Cardiac muscle cell (in vitro differentiated cells and primary cell): ENCODE measurements around the gene GAN. TPM values are rescaled to one million over a fixed set of nuclear protein-coding genes. Genes with fewer than 3 reads are reported as not detected.

Experiments
- DNase-seq, 2 donors: peaks; one replicate each; pipeline versions ENCODE4 v3.0.0 to v3.0.0-alpha.2; 2010 to 2017; ENCODE audit warnings: low read depth in 1 of 2, low spot score in 1 of 2
- H3K27ac ChIP-seq: fragments of 200-600 bp; sonication (generic); 2 replicates; pipeline ENCODE4 v1.5.1; 2016
- H3K27me3 ChIP-seq: fragments of 200-600 bp; sonication (generic); 2 replicates; pipeline ENCODE4 v1.6.0; 2016; ENCODE audit warnings: control low read depth
- H3K36me3 ChIP-seq: fragments of 200-600 bp; sonication (generic); 2 replicates; pipeline ENCODE4 v1.5.1; 2016; ENCODE audit warnings: control low read depth
- H3K4me1 ChIP-seq: fragments of 200-600 bp; sonication (generic); 2 replicates; pipeline ENCODE4 v1.8.1; 2017; ENCODE audit warnings: low read depth, mild to moderate bottlenecking, mixed run types
- H3K4me3 ChIP-seq: fragments of 200-600 bp; sonication (generic); 2 replicates; pipeline ENCODE4 v1.5.1; 2016; ENCODE audit warnings: mild to moderate bottlenecking
- H3K9me3 ChIP-seq: fragments of 200-600 bp; sonication (generic); 2 replicates; pipeline ENCODE4 v1.5.1; 2017; ENCODE audit warnings: low read depth, mild to moderate bottlenecking, control low read depth
- polyA plus RNA-seq: library from polyadenylated mRNA; unstranded; fragments of >200 nt; fragmentation: Nextera tagmentation; extraction: Ambion mirVana; gene quantifications from 2 replicates; pipeline ENCODE4 v1.2.1, GENCODE V29; 2016
- total RNA-seq: library from RNA; depleted of rRNA; stranded (reverse); fragments of >200 nt; gene quantifications from 2 replicates; pipeline ENCODE4 v1.2.3, GENCODE V29; 2016
- TF ChIP-seq, protein P1 (sequence below): IDR thresholded peaks from 2 replicates; pipeline ENCODE4 v1.5.1; 2012; ENCODE audit warnings: low read depth, mild to moderate bottlenecking, low read length

GAN gene
- total and polyA plus RNA-seq, 2 experiments from 2014 or later: 2.7 to 30.8 TPM

DNA sequence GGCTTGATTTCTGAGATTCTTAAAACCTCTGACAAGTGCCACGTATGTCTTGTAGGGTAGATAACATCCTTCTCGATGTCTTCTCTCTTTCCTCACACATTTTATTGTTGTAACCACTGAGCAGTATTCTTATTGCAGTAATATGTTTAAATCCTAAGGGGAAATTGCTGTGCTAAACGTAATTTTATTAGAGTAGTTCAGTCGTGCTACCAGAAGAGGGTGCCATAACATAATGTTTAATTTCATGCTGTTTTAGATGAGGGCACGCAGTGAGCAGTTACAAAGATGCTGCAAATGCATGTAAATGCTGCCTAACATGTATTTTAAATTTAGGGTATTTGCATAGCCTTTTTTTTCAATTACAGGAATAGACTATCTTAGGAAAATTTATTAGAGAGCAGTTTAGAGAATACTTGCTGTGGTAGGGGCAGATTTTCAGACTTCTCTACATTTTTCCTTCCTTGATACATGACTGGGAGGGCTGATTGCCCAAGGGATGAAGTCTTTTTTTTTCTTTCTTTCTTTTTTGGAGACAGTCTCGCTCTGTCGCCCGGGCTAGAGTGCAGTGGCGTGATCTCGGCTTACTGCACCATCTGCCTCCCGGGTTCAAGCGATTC is 51.7 kb downstream of the GAN start:
- Histone ChIP-seq H3K4me3 (no peak overlapping the region), H3K36me3 (peaks cover 50% of the 10 kb centered on the region), H3K27me3 (no peaks in the 10 kb centered on the region), H3K27ac (no peak overlapping the region), H3K4me1 (no peaks in the 10 kb centered on the region), H3K9me3 (no peaks in the 10 kb centered on the region)
- peak; percentile 57 to 70 for DNase-seq
- TF ChIP-seq, protein P1, sequence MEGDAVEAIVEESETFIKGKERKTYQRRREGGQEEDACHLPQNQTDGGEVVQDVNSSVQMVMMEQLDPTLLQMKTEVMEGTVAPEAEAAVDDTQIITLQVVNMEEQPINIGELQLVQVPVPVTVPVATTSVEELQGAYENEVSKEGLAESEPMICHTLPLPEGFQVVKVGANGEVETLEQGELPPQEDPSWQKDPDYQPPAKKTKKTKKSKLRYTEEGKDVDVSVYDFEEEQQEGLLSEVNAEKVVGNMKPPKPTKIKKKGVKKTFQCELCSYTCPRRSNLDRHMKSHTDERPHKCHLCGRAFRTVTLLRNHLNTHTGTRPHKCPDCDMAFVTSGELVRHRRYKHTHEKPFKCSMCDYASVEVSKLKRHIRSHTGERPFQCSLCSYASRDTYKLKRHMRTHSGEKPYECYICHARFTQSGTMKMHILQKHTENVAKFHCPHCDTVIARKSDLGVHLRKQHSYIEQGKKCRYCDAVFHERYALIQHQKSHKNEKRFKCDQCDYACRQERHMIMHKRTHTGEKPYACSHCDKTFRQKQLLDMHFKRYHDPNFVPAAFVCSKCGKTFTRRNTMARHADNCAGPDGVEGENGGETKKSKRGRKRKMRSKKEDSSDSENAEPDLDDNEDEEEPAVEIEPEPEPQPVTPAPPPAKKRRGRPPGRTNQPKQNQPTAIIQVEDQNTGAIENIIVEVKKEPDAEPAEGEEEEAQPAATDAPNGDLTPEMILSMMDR: peak; percentile 53

DNA sequence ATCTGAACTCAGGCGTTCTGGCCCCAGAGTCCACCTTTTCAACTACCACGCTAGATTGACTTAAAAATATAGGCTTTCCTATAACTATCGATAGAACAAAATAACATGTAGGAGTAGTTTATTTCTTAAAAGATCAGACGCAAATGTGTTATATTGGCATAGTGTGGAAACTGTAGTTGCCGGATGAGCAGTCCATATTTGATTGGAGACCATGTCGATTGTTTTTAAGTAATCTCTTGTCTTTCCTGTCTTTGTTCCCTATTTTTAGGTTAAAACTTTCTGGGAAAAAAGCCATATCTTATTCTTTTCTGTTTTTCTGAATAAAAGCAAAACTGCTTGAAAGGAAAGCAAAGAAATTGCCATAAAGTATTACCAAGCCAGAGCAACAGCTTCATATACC is 53.1 kb downstream of the GAN start:
- no peaks in the 10 kb centered on the region for H3K4me1 ChIP-seq
- H3K4me3 ChIP-seq: no peak overlapping the region
- peaks cover 58% of the 10 kb centered on the region for H3K36me3 ChIP-seq
- no peak overlapping the region for H3K27ac ChIP-seq
- no peaks in the 10 kb centered on the region for H3K9me3 ChIP-seq
- TF ChIP-seq, protein P1: no peak
- peak in 1 of 2 donors; percentile 3 for DNase-seq
- no peaks in the 10 kb centered on the region for H3K27me3 ChIP-seq

DNA sequence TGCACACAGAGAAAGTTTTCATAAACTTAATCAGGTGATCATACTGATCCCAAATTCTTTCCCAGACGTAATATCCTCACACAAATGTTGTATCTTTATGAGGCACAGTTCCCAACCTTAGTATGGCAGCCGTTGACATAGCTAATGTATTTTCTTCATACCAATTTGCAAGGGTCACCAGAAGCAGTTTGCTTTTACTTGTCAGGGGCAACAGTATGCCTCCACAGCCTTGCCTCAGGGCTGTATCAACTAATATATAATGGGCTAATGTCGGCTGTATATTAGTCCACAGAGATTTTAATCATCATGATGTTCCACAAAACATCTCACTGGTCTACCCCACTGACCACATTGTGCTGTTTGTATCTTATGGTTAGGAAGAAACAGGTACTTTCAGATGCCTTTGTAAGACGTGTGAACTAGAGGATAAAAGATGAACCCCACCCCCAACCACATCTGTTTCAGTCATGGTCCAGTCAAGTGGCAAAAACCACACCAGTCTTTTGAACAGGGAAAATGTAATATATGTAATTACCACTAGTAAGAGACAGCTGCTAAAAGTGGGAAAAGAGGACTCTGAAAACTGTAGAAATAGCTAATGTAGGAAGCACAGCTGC is 55.2 kb downstream of the GAN start:
- no peak overlapping the region for H3K4me3 ChIP-seq
- no peaks in the 10 kb centered on the region for H3K9me3 ChIP-seq
- no peaks in the 10 kb centered on the region for H3K4me1 ChIP-seq
- no peak for DNase-seq
- H3K36me3 ChIP-seq: peaks cover 44% of the 10 kb centered on the region
- TF ChIP-seq, protein P1: no peak
- H3K27ac ChIP-seq: no peak overlapping the region
- H3K27me3 ChIP-seq: no peaks in the 10 kb centered on the region

DNA sequence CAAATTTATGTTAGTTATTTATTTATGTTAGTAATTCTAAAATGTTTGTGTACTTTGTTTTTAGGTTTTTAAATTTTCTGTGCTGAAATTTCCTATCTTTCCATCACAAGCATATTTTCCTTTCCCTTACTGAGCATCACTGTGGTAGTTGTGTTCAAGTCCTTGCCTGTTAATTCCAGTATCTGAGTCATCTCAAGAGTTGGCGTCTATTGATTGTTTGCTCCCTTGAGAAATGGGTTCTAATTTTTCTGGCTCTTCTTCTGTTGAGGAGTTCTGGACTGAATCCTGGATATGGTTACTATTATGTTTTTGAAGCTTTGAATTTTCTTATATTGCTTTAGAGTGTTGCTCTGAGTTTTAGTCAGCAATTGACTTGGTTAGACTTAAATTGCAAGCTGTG is 56.3 kb downstream of the GAN start:
- H3K27me3 ChIP-seq: no peaks in the 10 kb centered on the region
- H3K36me3 ChIP-seq: peaks cover 39% of the 10 kb centered on the region

DNA sequence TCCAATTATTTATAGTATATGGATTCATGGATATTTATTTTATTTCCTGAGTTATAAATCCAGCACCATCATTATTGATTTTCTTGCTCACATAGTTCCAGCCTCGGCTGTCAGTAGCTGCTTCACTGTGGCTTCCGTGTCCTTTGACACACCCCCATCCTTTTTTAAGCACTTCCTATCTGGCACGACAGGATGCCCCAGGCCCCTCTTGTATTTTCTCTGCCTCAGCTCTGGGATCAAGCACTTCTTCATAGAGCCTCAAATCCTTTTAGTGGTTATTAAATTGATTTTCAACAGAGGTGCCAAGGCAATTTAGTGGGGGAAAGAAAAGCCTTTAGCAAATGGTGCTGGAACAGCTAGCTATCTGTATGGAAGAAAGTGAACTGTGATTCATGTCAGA is 59.8 kb downstream of the GAN start:
- Histone ChIP-seq H3K36me3 (peaks cover 36% of the 10 kb centered on the region), H3K4me3 (no peak overlapping the region), H3K27me3 (no peaks in the 10 kb centered on the region), H3K27ac (no peak overlapping the region), H3K9me3 (no peaks in the 10 kb centered on the region), H3K4me1 (no peaks in the 10 kb centered on the region)
- DNase-seq: no peak
- TF ChIP-seq, protein P1: no peak

More for the DNA sequence above, 56.3 kb downstream of the GAN start:
- Histone ChIP-seq H3K27ac (no peak overlapping the region), H3K4me1 (no peaks in the 10 kb centered on the region), H3K9me3 (no peaks in the 10 kb centered on the region), H3K4me3 (no peak overlapping the region)
- no peak for DNase-seq
- TF ChIP-seq, protein P1: no peak
